ENCODE results near the gene CUX1.

The CUX1 gene

GRCh38 chr7:102254521-102254920 is 437.1 kb downstream of the CUX1 start:
- H3K4me3 ChIP-seq (ENCODE audit: control insufficient read depth, low read depth, low read length), result no peak overlapping the region
- no peak for DNase-seq (ENCODE audit: low read depth)
- no peak for TF ChIP-seq CTCF (IDR thresholded peaks at IDR 0.05; ENCODE audit: control insufficient read depth, insufficient read depth, low read depth, low read length, missing control alignments)

- no peak for DNase-seq (ENCODE audit: low read depth)
- no peak for TF ChIP-seq CTCF (IDR thresholded peaks at IDR 0.05; ENCODE audit: control insufficient read depth, insufficient read depth, low read depth, low read length, missing control alignments)
- H3K4me3 ChIP-seq (ENCODE audit: control insufficient read depth, low read depth, low read length), result no peak overlapping the region
These were observed 438.1 kb downstream of the CUX1 start for GRCh38 chr7:102255501-102255900.

GRCh38 chr7:102255916-102256315 is 438.5 kb downstream of the CUX1 start:
- no peak for DNase-seq (ENCODE audit: low read depth)
- no peak for TF ChIP-seq CTCF (IDR thresholded peaks at IDR 0.05; ENCODE audit: control insufficient read depth, insufficient read depth, low read depth, low read length, missing control alignments)
- no peak overlapping the region for H3K4me3 ChIP-seq (ENCODE audit: control insufficient read depth, low read depth, low read length)

GRCh38 chr7:102258073-102258748 is 440.8 kb downstream of the CUX1 start:
- no peak for TF ChIP-seq CTCF (IDR thresholded peaks at IDR 0.05; ENCODE audit: control insufficient read depth, insufficient read depth, low read depth, low read length, missing control alignments)
- DNase-seq (ENCODE audit: low read depth), result no peak

GRCh38 chr7:102258749-102259107 is 441.3 kb downstream of the CUX1 start:
- DNase-seq (ENCODE audit: low read depth), result no peak
- no peak overlapping the region for H3K4me3 ChIP-seq (ENCODE audit: control insufficient read depth, low read depth, low read length)
- no peak for TF ChIP-seq CTCF (IDR thresholded peaks at IDR 0.05; ENCODE audit: control insufficient read depth, insufficient read depth, low read depth, low read length, missing control alignments)

More at GRCh38 chr7:102258073-102258748, 440.8 kb downstream of the CUX1 start:
- H3K4me3 ChIP-seq (ENCODE audit: control insufficient read depth, low read depth, low read length), result no peak overlapping the region

- no peak for TF ChIP-seq CTCF (IDR thresholded peaks at IDR 0.05; ENCODE audit: control insufficient read depth, insufficient read depth, low read depth, low read length, missing control alignments)
- no peak overlapping the region for H3K4me3 ChIP-seq (ENCODE audit: control insufficient read depth, low read depth, low read length)
- DNase-seq (ENCODE audit: low read depth), result no peak
These were observed 443.4 kb downstream of the CUX1 start for GRCh38 chr7:102260856-102261255.
